Measurements from ENCODE around the gene SLC40A1.

The SLC40A1 gene

GRCh38 chr2:189542145-189542882 is 38.3 kb downstream of the SLC40A1 start:
- no peaks in the 10 kb centered on the region for H4K20me1 ChIP-seq (ENCODE audit: insufficient read depth, low read length, poor library complexity, severe bottlenecking)
- no peaks in the 10 kb centered on the region for H3K4me1 ChIP-seq (ENCODE audit: insufficient read depth, low read length, poor library complexity, severe bottlenecking)
- H3K9me3 ChIP-seq (ENCODE audit: insufficient read depth, low read depth, low read length): no peaks in the 10 kb centered on the region
- no peak overlapping the region for H2AFZ ChIP-seq (ENCODE audit: low read length)
- no peaks in the 10 kb centered on the region for H3F3A ChIP-seq (ENCODE audit: low read depth)
- no peak overlapping the region for H3K4me3 ChIP-seq (ENCODE audit: low read length, poor library complexity, severe bottlenecking)
- H3K9ac ChIP-seq (ENCODE audit: low read depth, low read length, poor library complexity, severe bottlenecking): no peak overlapping the region
- no peak overlapping the region for H3K4me2 ChIP-seq (ENCODE audit: low read depth, low read length, poor library complexity, severe bottlenecking)
- H3K36me3 ChIP-seq (ENCODE audit: insufficient read depth, low read length): no peaks in the 10 kb centered on the region
- TF ChIP-seq, protein P1, sequence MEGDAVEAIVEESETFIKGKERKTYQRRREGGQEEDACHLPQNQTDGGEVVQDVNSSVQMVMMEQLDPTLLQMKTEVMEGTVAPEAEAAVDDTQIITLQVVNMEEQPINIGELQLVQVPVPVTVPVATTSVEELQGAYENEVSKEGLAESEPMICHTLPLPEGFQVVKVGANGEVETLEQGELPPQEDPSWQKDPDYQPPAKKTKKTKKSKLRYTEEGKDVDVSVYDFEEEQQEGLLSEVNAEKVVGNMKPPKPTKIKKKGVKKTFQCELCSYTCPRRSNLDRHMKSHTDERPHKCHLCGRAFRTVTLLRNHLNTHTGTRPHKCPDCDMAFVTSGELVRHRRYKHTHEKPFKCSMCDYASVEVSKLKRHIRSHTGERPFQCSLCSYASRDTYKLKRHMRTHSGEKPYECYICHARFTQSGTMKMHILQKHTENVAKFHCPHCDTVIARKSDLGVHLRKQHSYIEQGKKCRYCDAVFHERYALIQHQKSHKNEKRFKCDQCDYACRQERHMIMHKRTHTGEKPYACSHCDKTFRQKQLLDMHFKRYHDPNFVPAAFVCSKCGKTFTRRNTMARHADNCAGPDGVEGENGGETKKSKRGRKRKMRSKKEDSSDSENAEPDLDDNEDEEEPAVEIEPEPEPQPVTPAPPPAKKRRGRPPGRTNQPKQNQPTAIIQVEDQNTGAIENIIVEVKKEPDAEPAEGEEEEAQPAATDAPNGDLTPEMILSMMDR (conservative IDR thresholded peaks at IDR 0.05; ENCODE audit: low read length): no peak
- TF ChIP-seq EZH2phosphoT487 (IDR thresholded peaks at IDR 0.05; ENCODE audit: borderline replicate concordance): no peak
- no peaks in the 10 kb centered on the region for H3K79me2 ChIP-seq (ENCODE audit: insufficient read depth, low read length)
- H3K27me3 ChIP-seq (ENCODE audit: insufficient read depth, low read length, poor library complexity, severe bottlenecking): no peaks in the 10 kb centered on the region
- H3K9me2 ChIP-seq (replicated peaks; ENCODE audit: low read depth, low read length): no peaks in the 10 kb centered on the region

GRCh38 chr2:189541591-189541990 is 39.0 kb downstream of the SLC40A1 start:
- no peaks in the 10 kb centered on the region for H3K9me3 ChIP-seq (ENCODE audit: insufficient read depth, low read depth, low read length)
- H3K9ac ChIP-seq (ENCODE audit: low read depth, low read length, poor library complexity, severe bottlenecking): no peak overlapping the region
- H3K27me3 ChIP-seq (ENCODE audit: insufficient read depth, low read length, poor library complexity, severe bottlenecking): no peaks in the 10 kb centered on the region
- no peaks in the 10 kb centered on the region for H3K9me2 ChIP-seq (replicated peaks; ENCODE audit: low read depth, low read length)
- H3F3A ChIP-seq (ENCODE audit: low read depth): no peaks in the 10 kb centered on the region
- no peaks in the 10 kb centered on the region for H3K36me3 ChIP-seq (ENCODE audit: insufficient read depth, low read length)
- no peaks in the 10 kb centered on the region for H4K20me1 ChIP-seq (ENCODE audit: insufficient read depth, low read length, poor library complexity, severe bottlenecking)
- no peak overlapping the region for H3K4me3 ChIP-seq (ENCODE audit: low read length, poor library complexity, severe bottlenecking)
- no peaks in the 10 kb centered on the region for H3K79me2 ChIP-seq (ENCODE audit: insufficient read depth, low read length)
- no peak overlapping the region for H2AFZ ChIP-seq (ENCODE audit: low read length)
- no peak overlapping the region for H3K4me2 ChIP-seq (ENCODE audit: low read depth, low read length, poor library complexity, severe bottlenecking)
- TF ChIP-seq, protein P1 (conservative IDR thresholded peaks at IDR 0.05; ENCODE audit: low read length): no peak
- TF ChIP-seq EZH2phosphoT487 (IDR thresholded peaks at IDR 0.05; ENCODE audit: borderline replicate concordance): no peak
- no peaks in the 10 kb centered on the region for H3K4me1 ChIP-seq (ENCODE audit: insufficient read depth, low read length, poor library complexity, severe bottlenecking)

DNA sequence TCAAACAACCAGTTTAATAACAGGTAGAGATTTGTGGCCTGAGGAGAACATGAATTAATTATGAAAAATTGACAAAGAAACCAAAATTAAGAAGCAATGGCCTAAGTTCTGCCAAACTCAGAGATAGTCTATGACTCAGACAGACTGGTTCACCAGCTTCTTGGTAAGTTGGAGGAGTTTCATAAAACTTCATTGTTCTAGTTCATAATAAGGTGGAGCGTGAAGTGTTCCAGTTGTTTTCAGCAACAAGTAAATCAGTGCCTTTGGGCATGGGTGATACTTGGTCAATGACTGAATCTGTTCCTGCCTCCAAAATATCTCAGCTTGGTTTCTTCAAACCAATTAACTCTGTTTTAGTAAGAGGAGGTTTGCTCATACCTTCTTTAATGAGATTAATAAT is 40.0 kb downstream of the SLC40A1 start:
- H3K79me2 ChIP-seq (ENCODE audit: insufficient read depth, low read length): no peaks in the 10 kb centered on the region
- H3K9ac ChIP-seq (ENCODE audit: low read depth, low read length, poor library complexity, severe bottlenecking): no peak overlapping the region
- no peak overlapping the region for H2AFZ ChIP-seq (ENCODE audit: low read length)
- TF ChIP-seq, protein P1 (conservative IDR thresholded peaks at IDR 0.05; ENCODE audit: low read length): no peak
- no peak for TF ChIP-seq EZH2phosphoT487 (IDR thresholded peaks at IDR 0.05; ENCODE audit: borderline replicate concordance)
- H3F3A ChIP-seq (ENCODE audit: low read depth): no peaks in the 10 kb centered on the region
- H4K20me1 ChIP-seq (ENCODE audit: insufficient read depth, low read length, poor library complexity, severe bottlenecking): no peaks in the 10 kb centered on the region
- no peaks in the 10 kb centered on the region for H3K27me3 ChIP-seq (ENCODE audit: insufficient read depth, low read length, poor library complexity, severe bottlenecking)
- no peaks in the 10 kb centered on the region for H3K9me3 ChIP-seq (ENCODE audit: insufficient read depth, low read depth, low read length)
- no peaks in the 10 kb centered on the region for H3K4me1 ChIP-seq (ENCODE audit: insufficient read depth, low read length, poor library complexity, severe bottlenecking)
- H3K9me2 ChIP-seq (replicated peaks; ENCODE audit: low read depth, low read length): no peaks in the 10 kb centered on the region
- no peaks in the 10 kb centered on the region for H3K36me3 ChIP-seq (ENCODE audit: insufficient read depth, low read length)
- no peak overlapping the region for H3K4me2 ChIP-seq (ENCODE audit: low read depth, low read length, poor library complexity, severe bottlenecking)
- no peak overlapping the region for H3K4me3 ChIP-seq (ENCODE audit: low read length, poor library complexity, severe bottlenecking)
